Body of pancreas (tissue), 4 donors: ENCODE data around the gene CLIC6. TPM values are rescaled to one million over a fixed set of nuclear protein-coding genes. Genes with fewer than 3 reads are reported as not detected.

Experiments used
- ATAC-seq: fragments of 150-250 bp; one replicate; pipeline ENCODE4 v1.9.1; 2016
- DNase-seq, 4 donors: peaks; one replicate each; pipeline ENCODE4 v3.0.0-alpha.2; 2019
- H3K27ac ChIP-seq, 4 donors: fragments of 200-600 bp; sonication (generic); 1 replicate in 3 of 4; 2 replicates in 1 of 4; pipeline versions ENCODE4 v1.5.1 to v1.6.1; 2016 to 2019; ENCODE audit warnings: mild to moderate bottlenecking in 1 of 4, mixed read lengths in 1 of 4, moderate library complexity in 1 of 4
- H3K27me3 ChIP-seq, 2 donors: fragments of 200-600 bp; sonication (generic); one replicate each; pipeline ENCODE4 v1.6.0; 2016; ENCODE audit warnings: mild to moderate bottlenecking in 1 of 2
- H3K36me3 ChIP-seq, 2 donors: fragments of 200-600 bp; sonication (generic); replicated peaks in 1 of 2; 2 replicates each; pipeline ENCODE4 v1.5.1; 2016; ENCODE audit warnings: low read depth in 2 of 2; ENCODE audit not compliant: insufficient read depth in 1 of 2
- H3K4me1 ChIP-seq: fragments of 200-600 bp; sonication (generic); one replicate; pipeline ENCODE4 v1.6.0; 2016
- H3K4me3 ChIP-seq, 2 donors: fragments of 200-600 bp; sonication (generic); 1 replicate in 1 of 2; 2 replicates in 1 of 2; pipeline ENCODE4 v1.5.1; 2016 to 2019
- H3K9me3 ChIP-seq, 3 donors: fragments of 200-600 bp; sonication (generic); 1 replicate in 2 of 3; 2 replicates in 1 of 3; pipeline ENCODE4 v1.5.1; 2016
- CTCF ChIP-seq, 7 experiments: fragments of 450-650 bp in 4 of 7; fragments of 200-600 bp in 3 of 7; sonication (generic) in 3 of 7; IDR thresholded peaks; one replicate each; pipeline ENCODE4 v1.5.1; 2016 to 2019; ENCODE audit warnings: antibody characterized with exemption in 7 of 7
- POLR2A ChIP-seq, 3 donors: fragments of 450-650 bp; IDR thresholded peaks; one replicate each; pipeline ENCODE4 v1.6.1; 2016; ENCODE audit warnings: antibody characterized with exemption in 3 of 3, mild to moderate bottlenecking in 2 of 3
- WGBS, 2 donors: methylation state at CpG; one replicate each; pipeline ENCODE4 v1.1.5; 2017; 5-methylcytosine and 5-hydroxymethylcytosine counted together
- intact Hi-C: fragments of 100-400 bp; cut with DNase I; formaldehyde crosslinking; loops from one replicate; pipeline ENCODE4 v1.15.1; 2023
- total RNA-seq, 2 donors: library from RNA; depleted of rRNA; stranded (reverse); fragments of >200 nt; gene quantifications; one replicate each; pipeline ENCODE4 v1.1.0, GENCODE V29; 2016

The CLIC6 gene
- total RNA-seq, 2 donors from 2014 or later: 0.99 to 1.8 TPM

- DNase-seq: no peak
- intact Hi-C loops: no loop called here
- no peak for ATAC-seq
- TF ChIP-seq CTCF (IDR thresholded peaks at IDR 0.05) (no peak), POLR2A (IDR thresholded peaks at IDR 0.05) (no peak)
- Histone ChIP-seq H3K27me3 (no peaks in the 10 kb centered on the region), H3K9me3 (peaks cover 0 to 5% (median 0%) of the 10 kb centered on the region in 3 donors), H3K4me1 (no peaks in the 10 kb centered on the region), H3K27ac (peak overlapping the region in 2 of 4 donors; percentile 26 to 45), H3K4me3 (no peak overlapping the region), H3K36me3 (no peaks in the 10 kb centered on the region)
- WGBS, 2 donors: 27 to 31% methylated on average over 2 of the region's 2 CpGs
Observed at GRCh38 chr21:34684174-34684876, 15.5 kb downstream of the CLIC6 start.

- ATAC-seq (no peak), DNase-seq (no peak)
- Histone ChIP-seq H3K4me3 (no peak overlapping the region), H3K4me1 (peaks cover 9% of the 10 kb centered on the region), H3K36me3 (no peaks in the 10 kb centered on the region), H3K27me3 (no peaks in the 10 kb centered on the region), H3K9me3 (no peaks in the 10 kb centered on the region), H3K27ac (no peak overlapping the region)
- WGBS, 2 donors: 0% methylated on average over 1 of the region's 1 CpG
- intact Hi-C loops: no loop called here
- no peak for TF ChIP-seq CTCF (IDR thresholded peaks at IDR 0.05)
- TF ChIP-seq POLR2A (IDR thresholded peaks at IDR 0.05): no peak
Observed at GRCh38 chr21:34687065-34687464, 18.3 kb downstream of the CLIC6 start.

GRCh38 chr21:34687745-34688144, 19.0 kb downstream of the CLIC6 start:
- Histone ChIP-seq H3K9me3 (no peaks in the 10 kb centered on the region), H3K4me1 (peaks cover 9% of the 10 kb centered on the region), H3K4me3 (no peak overlapping the region), H3K36me3 (no peaks in the 10 kb centered on the region), H3K27me3 (no peaks in the 10 kb centered on the region), H3K27ac (no peak overlapping the region)
- WGBS, 2 donors: 65 to 73% methylated on average over 2 of the region's 2 CpGs
- intact Hi-C loops: no loop called here
- ATAC-seq (no peak), DNase-seq (no peak)
- TF ChIP-seq CTCF (IDR thresholded peaks at IDR 0.05) (no peak), POLR2A (IDR thresholded peaks at IDR 0.05) (no peak)

- 84 to 87% methylated on average over 16 of the region's 16 CpGs for WGBS, 2 donors
Observed at GRCh38 chr21:34688145-34688544, 19.4 kb downstream of the CLIC6 start.

More at GRCh38 chr21:34688145-34688544, 19.4 kb downstream of the CLIC6 start:
- DNase-seq: no peak
- Histone ChIP-seq H3K4me1 (peaks cover 13% of the 10 kb centered on the region), H3K9me3 (no peaks in the 10 kb centered on the region), H3K4me3 (no peak overlapping the region), H3K27me3 (no peaks in the 10 kb centered on the region), H3K36me3 (no peaks in the 10 kb centered on the region), H3K27ac (no peak overlapping the region)
- intact Hi-C loops: no loop called here
- no peak for ATAC-seq
- TF ChIP-seq POLR2A (IDR thresholded peaks at IDR 0.05) (no peak), CTCF (IDR thresholded peaks at IDR 0.05) (no peak)
